Measurements from ENCODE around the gene PHC1. TPM values are rescaled to one million over a fixed set of nuclear protein-coding genes. Genes with fewer than 3 reads are reported as not detected.

The PHC1 gene
- total RNA-seq, 1 donor from 2014 or later: 14.5 TPM

DNA sequence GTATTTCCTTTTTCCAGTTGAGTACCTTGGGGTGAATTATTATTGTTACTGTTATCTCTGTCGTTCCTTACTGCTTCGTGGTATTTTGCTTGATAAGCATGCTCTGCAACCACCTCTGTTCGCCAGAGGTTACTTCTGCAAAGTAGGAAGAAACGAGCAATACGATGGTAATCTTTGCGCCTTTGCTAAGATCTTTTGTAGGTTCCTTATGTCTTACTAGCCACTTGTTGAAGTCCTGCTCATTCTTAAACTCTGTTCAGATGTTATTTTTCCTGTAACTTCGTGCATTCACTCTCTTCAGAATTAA lies 35.9 kb downstream of the PHC1 start:
- no peak for ATAC-seq

DNA sequence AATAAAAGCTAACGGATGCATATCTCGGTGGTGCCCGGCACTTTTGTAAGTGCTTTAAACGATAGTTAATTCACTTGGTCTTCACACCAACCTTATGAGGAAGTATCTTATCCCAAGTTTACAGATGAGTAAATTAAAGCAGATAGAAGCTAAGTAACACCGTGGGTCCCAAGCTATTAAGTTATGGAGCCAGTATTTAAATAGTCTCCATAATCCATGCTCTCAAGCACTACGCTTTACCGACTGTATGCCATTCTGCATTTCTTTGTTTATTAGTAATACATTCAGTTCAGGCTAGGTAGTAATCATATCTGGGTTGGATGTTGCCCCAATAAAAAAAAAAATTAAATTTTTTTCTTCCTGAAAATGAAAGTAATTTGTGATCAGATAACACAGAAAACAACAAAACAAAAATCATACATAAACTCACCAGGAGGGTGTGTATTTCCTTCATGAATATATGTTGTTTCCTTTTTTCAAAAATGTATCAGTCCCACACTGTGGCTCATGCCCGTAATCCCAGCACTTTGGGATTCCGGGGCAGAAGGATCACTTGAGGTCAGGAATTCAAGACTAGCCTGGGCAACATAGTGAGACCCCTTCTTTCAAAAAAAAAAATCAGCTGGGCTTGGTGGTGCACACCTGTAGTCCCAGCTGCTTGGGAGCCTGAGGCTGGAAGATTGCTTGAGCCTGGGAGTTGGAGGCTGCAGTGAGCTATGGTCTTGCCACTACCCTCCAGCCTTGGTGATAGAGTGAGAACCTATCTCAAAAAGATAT lies 36.6 kb downstream of the PHC1 start:
- ATAC-seq: no peak

DNA sequence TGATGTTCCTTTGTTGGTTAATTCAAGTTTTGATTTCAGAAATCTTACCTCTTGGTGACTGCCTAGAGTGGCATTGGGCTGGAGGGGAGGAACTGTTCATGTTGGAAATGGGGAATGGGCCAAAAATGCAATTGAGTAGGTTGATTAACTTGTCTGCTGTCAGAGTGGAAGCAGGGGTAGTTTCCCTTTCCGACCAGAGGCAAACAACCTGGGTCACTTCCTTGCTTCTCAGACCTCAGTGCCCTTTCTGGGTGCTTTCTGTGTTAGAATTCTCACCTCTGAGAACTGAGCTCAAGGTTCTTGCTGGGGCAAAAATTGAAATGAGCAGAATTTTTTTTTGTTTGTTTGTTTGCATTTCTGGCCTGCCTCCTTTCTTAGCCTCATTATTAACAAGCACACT lies 37.4 kb downstream of the PHC1 start:
- ATAC-seq: no peak

DNA sequence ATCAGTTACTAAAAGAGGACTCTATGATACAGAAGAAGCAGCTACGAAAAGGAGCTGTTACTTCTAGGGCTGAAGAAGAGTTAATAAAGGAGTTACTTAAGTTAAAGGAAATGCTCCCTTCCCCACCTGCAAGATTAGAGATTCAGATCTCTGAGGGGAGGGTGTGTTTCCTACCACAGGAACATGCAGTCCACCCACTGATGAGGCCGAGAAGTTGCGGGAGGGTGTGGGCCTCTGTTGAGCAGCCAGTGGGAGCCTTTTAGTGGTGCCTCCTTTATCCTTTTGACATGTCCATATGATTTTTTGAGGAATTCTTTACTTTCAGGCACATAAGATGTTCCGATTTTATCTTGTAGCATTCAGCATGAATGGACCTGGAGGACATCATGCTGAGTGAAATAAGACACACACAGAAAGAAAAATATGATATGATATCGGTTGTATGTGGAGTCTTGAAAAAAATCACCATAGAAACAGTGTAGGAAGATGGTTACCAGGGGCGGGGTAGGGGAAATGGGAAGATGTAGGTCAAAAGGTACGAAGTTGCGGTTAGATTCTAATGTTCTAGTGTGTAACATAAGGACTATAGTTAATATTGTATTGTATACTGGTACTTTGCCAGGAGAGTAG lies 39.6 kb downstream of the PHC1 start:
- ATAC-seq: no peak

DNA sequence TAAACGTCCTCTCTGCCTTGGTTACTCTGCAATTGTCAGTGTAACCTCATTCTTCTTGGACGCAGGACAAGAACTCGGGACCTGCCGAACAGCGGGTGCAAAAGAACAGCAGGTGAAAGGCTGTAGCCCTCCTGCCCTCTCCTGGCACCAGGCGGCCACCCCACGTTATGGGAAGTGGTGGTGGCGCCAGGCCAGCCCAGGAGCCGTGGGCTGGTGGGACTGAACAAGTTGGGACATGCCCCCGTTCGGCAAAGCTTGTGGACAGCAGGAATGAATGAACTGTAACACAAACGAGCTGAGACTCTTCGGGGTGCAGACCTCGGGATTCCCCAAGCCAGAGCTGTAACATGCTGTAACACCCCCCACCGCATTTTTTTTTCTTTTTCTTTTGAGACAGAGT lies 41.8 kb downstream of the PHC1 start:
- no peak for ATAC-seq

DNA sequence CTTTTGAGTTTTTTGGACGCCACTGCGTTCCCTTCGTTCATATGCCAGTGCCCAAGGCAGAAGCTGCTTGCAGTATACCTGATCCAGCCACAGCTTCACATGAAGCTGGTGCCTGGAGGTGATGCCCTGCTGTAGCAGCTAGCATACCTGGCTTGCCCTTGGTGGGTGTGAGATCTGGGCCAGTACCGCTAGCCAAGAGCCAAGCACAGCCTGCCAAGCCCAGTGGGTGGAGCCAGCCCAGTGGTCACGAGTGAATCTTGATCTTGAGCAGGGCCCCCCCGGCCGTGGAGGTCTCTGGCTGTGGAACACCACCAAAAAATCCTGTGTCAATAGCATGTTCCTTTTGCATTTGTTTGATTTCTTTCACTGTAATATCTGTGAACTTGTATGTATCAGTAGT lies 42.5 kb downstream of the PHC1 start:
- ATAC-seq: no peak

DNA sequence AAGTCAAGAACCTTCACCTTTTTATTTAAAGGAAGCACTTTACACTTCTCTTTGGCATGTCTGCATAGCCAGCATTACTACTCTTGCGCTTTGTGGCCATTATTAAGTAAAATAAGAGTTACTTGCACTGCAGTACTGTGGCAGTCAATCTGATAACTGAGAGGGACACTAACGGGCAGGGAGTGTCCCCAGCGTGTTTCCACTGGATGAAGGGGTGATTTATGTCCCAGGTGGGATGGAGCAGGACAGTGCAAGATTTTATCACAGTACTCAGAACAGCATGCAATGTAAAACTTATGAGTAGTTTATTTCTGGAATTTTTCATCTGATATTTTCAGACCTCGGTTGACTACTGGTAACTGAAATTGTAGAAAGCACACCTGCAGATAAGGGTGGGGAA lies 43.3 kb downstream of the PHC1 start:
- no peak for ATAC-seq

DNA sequence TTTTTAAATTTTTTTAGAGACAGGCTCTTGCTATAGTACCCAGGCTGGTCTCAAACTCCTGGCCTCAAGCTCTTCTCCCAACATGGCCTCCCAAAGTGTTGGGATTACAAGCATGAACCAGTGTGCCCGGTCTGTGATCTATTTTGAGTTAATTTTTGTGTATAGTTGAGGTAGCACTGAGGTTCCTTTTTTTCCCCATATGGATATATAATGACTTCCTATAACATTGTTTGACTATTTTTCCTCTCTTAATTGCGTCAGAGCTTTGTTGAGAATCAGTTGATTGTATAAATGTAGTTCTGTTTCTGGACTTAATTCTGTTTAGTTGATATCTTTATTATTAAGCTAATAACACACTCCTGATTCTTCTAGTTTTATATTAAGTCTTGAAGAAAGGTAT lies 43.8 kb downstream of the PHC1 start:
- no peak for ATAC-seq

DNA sequence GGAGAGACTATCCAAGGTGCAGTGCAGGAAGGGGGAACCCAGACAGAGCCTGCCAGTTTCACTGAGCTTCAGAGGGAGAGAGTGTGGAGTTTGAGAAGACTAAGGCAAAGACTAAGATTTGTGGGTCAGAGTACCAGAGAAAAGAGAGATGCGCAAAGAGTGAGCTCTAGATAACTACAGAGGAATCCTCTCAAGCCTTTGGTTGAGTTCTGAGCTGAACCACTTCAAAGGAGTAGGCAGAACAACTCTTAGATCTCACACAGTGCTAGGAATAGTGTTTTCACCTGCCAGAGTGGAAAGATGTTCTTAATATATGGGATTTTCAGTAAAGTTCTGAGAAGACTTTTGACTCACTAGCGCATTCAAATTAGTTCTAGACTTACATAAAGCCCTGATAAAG lies 45.9 kb downstream of the PHC1 start:
- no peak for ATAC-seq

DNA sequence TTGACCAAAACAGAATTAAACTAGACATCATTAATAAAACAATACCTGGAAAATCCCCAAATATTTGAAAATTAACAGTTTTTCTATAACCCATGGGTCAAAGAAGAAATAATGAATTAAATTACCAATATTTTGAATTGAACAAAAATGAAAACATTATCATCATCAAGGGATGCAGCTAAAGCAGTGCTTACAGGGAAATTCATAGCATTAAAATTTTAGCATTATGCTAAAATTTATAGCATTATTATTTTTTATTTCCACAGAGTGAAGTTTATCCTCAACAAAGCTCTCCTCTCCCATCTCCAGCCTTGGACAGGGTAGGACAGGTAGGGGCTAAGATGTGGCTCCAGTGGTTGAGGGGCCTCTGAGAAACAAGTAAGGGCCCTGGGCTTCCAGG lies 54.5 kb downstream of the PHC1 start:
- no peak for ATAC-seq

DNA sequence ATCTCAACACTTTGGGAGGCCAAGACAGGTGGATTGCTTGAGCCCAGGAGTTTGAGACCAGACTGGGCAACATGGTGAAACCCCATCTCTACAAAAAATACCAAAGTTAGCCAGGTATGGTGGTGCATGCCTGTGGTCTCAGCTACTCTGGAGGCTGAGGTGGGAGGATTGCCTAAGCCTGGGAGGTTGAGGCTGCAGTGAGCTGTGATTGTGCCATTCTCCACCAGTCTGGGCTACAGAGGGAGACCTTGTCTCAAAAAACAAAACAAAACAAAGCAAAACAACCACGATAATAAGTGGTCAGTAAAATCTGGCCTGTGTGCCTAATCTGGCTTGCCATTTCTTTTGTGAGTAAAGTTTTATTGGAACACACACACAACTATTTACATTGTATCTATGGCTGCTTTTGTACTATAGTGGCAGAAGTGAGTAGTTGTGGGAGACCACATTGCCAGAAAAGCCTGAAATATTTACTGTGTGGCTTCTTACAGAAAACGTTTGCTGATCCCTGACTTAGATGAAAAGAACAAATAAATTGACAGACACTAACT lies 55.6 kb downstream of the PHC1 start:
- ATAC-seq: no peak

DNA sequence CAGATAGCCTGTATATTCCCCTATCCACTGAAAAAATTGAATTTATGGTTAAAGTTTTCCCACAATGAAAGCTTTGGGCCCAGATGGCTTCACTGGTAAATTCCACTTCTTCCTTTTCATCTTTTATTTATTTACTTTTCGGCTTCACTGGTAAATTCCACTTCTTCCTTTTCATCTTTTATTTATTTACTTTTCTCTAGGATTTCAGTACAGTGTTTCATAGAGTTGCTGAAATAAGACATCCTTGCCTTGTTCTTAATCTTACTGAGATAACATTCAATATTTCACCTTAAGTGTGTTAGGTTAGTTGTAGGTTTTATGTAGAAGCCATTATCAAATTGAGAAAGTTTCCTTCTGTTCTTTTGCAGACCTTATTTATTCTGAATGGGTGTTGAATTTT lies 56.1 kb downstream of the PHC1 start:
- ATAC-seq: no peak

DNA sequence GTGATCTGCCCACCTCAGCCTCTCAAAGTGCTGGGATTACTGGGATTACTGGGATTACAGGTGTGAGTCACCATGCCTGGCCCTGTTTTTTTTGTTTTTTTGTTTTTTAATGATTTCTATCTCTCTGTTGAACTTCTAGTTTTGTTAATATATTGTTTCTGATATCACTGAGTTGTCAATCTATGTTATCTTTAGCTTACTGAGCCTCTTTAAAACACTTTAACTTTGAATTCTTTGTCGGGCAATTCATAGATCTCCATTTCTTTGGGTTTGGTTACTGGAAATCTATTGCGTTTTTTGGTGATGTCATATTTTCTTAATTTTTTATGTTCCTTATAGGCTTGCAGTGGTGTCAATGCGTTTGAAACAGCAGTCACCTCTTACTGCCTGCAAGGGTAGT lies 65.8 kb downstream of the PHC1 start:
- ATAC-seq: no peak

DNA sequence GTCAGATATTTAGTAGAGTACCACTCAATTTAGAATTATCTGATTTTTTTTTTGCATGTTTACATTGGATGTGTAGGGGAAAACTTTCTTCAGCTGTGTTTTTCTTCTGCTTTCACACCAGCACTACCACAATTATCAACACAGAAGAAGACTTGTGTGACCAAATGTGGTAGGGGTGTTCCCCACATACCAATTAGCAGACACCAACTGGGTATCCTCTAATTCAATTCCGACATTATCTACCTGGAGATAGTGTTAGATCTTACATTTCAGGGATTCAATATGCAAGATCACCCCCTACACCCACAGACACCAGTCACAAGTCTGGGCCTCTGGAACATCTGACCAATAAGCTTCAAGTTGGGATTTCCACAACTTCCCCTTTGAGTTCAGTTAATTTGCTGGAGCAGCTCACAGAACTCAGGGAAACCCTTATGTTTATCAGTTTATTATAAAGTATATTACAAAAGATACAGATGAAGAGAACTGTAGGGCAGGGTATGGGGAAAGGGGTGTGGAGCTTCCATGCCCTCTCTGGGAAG lies 71.0 kb downstream of the PHC1 start:
- no peak for ATAC-seq

DNA sequence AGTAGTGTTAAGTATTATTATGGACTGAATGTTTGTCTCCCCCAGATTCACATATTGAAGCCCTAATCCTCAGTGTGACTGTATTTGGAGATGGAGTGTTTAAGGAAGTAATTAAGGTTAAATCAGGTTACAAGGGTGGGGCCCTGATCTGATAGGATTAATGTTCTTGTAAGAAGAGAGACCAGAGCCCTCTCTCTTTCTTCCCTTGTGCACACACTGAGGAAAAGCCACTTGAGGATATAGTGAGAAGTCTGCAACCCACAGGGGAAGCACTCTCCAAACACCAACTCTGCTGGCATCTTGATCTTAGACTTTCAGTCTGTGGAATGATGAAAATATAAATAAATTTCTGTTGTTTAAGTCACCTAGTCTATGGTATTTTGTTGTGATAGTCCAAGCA lies 72.9 kb downstream of the PHC1 start:
- no peak for ATAC-seq

DNA sequence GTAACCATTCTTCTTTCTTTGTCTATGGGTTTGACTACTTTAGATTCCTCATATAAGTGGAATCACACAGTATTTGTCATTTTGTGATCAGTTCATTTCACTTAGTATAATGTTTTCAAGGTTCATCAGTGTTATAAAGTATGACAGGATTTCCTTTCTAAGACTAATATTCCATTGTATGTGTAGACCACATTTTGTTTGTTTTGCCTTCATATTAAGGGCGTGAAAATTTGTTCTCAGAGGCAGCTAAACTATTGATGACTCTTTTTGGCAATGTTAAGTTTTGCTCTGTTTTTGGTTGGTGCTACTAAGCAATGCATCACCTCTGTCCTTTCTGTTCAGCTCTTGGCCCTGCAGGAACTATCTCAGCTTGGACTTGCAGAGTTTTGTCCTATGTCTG lies 73.4 kb downstream of the PHC1 start:
- ATAC-seq: peak; percentile 23

DNA sequence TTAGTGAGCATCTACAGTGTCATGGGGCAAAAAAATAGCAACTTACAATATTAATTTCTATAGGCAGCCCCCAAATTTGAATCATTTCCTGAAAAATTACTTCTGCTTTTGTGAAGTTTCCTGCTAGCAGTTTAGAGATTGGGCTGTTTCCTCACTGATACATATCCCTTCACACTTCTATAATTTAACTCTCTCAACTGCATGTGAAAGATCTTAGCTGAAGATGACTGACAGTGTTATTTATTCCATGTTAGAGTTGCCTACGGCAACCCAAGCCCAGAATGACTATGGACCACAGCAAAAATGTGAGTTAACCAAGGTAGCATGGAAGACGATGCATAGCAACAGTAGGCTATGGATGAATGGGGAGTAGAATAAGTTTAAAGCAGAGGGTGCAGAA lies 75.1 kb downstream of the PHC1 start, which contains the start of gene KLRG1:
TSS of gene KLRG1 (plus strand) at position 134 of the 400 bp plus-strand sequence. CDS start at position 224, 90 bp downstream.
- no peak for ATAC-seq

Other genes starting within 250 kb of the PHC1 start
- gene RIMKLB, start 216.5 kb upstream of the PHC1 start, total RNA-seq: 10.6 TPM
- gene A2ML1, start 91.9 kb upstream of the PHC1 start, total RNA-seq: 720 TPM
- gene M6PR, start 35.1 kb downstream of the PHC1 start, total RNA-seq: 82.1 TPM
- gene KLRG1, start 75.0 kb downstream of the PHC1 start, total RNA-seq: 0.48 TPM
- gene A2M, start 201.4 kb downstream of the PHC1 start, total RNA-seq: 86.9 TPM